Measurements from ENCODE around the gene GJB6. TPM values are rescaled to one million over a fixed set of nuclear protein-coding genes. Genes with fewer than 3 reads are reported as not detected.

Gene GJB6
- total RNA-seq, 1 donor from 2014 or later, result not detected

GRCh38 chr13:20190481-20191310 lies 41.4 kb downstream of the GJB6 start:
- ATAC-seq (no peak), DNase-seq (ENCODE audit: low spot score) (no peak)

GRCh38 chr13:20190076-20190475 lies 42.0 kb downstream of the GJB6 start:
- ATAC-seq (no peak), DNase-seq (ENCODE audit: low spot score) (no peak)

- ATAC-seq (peak; percentile 8), DNase-seq (ENCODE audit: low spot score) (no peak)
Measured at GRCh38 chr13:20188667-20189553, 43.2 kb downstream of the GJB6 start.

- ATAC-seq, result no peak
Measured at GRCh38 chr13:20186771-20187170, 45.3 kb downstream of the GJB6 start.

GRCh38 chr13:20185366-20186056 lies 46.6 kb downstream of the GJB6 start:
- no peak for DNase-seq (ENCODE audit: low spot score)
- ATAC-seq, result no peak

More at GRCh38 chr13:20186771-20187170, 45.3 kb downstream of the GJB6 start:
- DNase-seq (ENCODE audit: low spot score), result no peak

GRCh38 chr13:20182231-20182846 lies 49.8 kb downstream of the GJB6 start:
- ATAC-seq (peak; percentile 96), DNase-seq (ENCODE audit: low spot score) (no peak)

- DNase-seq (ENCODE audit: low spot score) (no peak), ATAC-seq (no peak)
Measured at GRCh38 chr13:20181188-20181587, 50.9 kb downstream of the GJB6 start.

GRCh38 chr13:20178156-20178555 lies 54.0 kb downstream of the GJB6 start:
- ATAC-seq, result no peak
- DNase-seq (ENCODE audit: low spot score), result no peak

GRCh38 chr13:20177049-20177831 lies 54.9 kb downstream of the GJB6 start:
- DNase-seq (ENCODE audit: low spot score) (no peak), ATAC-seq (peak; percentile 22)

GRCh38 chr13:20175907-20176652 lies 56.0 kb downstream of the GJB6 start:
- DNase-seq (ENCODE audit: low spot score), result no peak
- ATAC-seq, result peak; percentile 81

- no peak for DNase-seq (ENCODE audit: low spot score)
- ATAC-seq, result no peak
Measured at GRCh38 chr13:20175406-20175794, 56.7 kb downstream of the GJB6 start.

- ATAC-seq (no peak), DNase-seq (ENCODE audit: low spot score) (no peak)
Measured at GRCh38 chr13:20174656-20175405, 57.3 kb downstream of the GJB6 start.

GRCh38 chr13:20173116-20173746 lies 58.9 kb downstream of the GJB6 start:
- no peak for ATAC-seq

More at GRCh38 chr13:20173116-20173746, 58.9 kb downstream of the GJB6 start:
- DNase-seq (ENCODE audit: low spot score), result no peak

Other genes starting within 250 kb of the GJB6 start
- 0.03 TPM for gene GJA3, start 71.3 kb downstream of the GJB6 start, total RNA-seq
- gene GJB2, start 39.4 kb downstream of the GJB6 start, total RNA-seq, result 30.7 TPM

All from left lobe of liver (tissue), 2 donors.